ES-I3 (cell line): Measurements from ENCODE around the gene TBC1D3B.

Experiments
- H3K36me3 ChIP-seq: 2 replicates; pipeline ENCODE4 v1.6.1; 2013; ENCODE audit warnings: mild to moderate bottlenecking, low read length, control low read depth, moderate library complexity; ENCODE audit not compliant: insufficient read depth
- H3K4me1 ChIP-seq: 2 replicates; pipeline ENCODE4 v1.6.1; 2013; ENCODE audit warnings: mild to moderate bottlenecking, control low read depth, low read length; ENCODE audit not compliant: insufficient read depth
- H3K9ac ChIP-seq: 2 replicates; pipeline ENCODE4 v1.6.1; 2013; ENCODE audit warnings: low read depth, mild to moderate bottlenecking, low read length, moderate library complexity
- H3K9me3 ChIP-seq: 2 replicates; pipeline ENCODE4 v1.6.1; 2013; ENCODE audit warnings: mild to moderate bottlenecking, low read length, moderate library complexity; ENCODE audit not compliant: control insufficient read depth, insufficient read depth

Gene TBC1D3B

DNA sequence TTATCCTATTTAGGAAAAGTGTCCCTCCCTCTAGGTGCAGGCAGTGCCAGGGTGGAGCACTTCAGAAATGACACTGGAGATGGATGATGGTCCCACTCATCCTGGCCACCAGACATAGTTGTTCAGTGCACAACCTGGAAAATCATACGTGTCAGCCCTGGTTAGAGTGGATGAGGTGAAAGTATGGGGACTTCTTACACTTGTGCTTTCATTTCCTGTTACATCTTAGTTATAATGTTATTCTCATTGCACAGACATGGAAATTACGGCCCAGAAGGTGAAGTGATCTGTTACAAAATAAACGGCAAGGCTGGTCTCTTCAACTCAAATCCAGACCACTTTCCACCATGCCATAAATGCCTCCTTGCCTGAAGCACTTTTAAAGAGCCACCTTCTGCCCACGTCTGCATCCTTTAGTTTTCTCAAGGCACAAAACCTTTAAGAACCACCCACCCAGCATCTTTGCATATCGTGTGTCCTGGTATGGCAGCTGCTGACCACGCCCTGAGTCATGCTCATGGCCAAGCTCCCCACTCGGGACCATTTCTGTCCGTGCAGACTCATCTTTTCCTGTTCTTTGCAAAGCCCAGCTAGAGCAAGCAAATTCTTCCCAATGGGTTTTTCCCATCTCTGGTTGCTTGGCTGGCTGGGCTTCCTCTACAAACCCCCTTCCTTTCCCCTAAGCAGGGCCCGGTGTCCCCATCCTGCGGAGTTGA lies 22.4 kb downstream of the TBC1D3B start:
- Histone ChIP-seq H3K4me1 (no peaks in the 10 kb centered on the region), H3K9me3 (no peaks in the 10 kb centered on the region), H3K9ac (no peak overlapping the region), H3K36me3 (no peaks in the 10 kb centered on the region)

DNA sequence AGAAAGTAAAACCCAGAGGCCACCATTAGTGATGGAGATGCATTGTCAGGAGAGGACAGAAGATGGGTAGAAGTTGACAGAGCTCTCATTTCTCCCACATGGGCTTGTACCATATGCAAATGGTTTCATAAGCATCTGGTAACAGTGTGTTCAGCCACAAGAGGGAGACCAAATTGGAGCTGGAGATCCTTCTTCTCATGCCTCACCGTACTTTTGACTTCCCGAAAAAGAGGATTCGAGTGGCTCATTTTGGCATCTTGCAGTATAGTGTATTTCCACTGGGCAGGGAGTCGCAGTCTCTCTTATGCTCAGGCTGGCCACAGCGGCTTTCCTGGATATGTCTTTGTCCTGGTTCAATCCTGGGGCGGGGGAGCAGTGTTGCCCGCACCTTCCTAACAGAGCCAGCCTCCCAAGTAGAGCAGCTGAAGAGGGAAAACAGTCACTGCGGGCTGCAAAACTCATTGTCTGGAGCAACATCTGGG lies 23.8 kb downstream of the TBC1D3B start:
- Histone ChIP-seq H3K4me1 (no peaks in the 10 kb centered on the region), H3K9ac (no peak overlapping the region), H3K36me3 (no peaks in the 10 kb centered on the region), H3K9me3 (no peaks in the 10 kb centered on the region)

DNA sequence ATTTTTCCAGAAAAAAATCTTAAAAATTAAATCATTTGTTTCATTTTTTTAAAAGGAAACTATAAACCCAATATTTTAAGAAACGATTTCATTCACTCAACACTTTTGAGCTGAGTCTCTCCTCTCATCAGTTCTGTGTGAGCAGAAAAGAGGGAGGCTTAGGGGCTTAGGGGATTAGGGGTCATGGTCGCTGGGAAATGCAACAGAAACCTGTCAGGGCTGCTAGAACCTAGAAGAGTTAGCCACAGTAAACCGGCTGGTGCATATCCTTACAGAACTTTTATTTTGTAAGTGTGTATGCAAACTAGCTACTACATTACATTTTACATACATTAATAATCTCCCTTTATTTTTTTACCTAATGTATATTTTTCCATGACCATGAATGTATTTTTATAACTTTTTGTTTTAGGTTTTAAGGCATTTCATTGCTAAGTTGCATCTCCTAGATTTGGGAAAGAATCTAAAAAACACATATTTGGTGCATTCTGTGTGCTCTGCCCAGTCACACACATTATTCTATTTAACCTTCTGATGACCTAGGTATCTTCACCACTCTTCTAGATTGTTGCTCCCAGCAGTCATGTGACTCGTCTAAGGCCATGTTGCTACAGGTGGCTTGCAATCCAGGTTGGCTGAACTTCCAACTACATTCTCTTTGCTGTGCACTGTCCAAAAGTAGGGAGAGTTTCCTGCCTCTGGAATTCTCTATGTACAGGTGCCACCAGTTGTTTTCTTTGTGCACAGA lies 24.4 kb downstream of the TBC1D3B start:
- Histone ChIP-seq H3K36me3 (no peaks in the 10 kb centered on the region), H3K9me3 (no peaks in the 10 kb centered on the region), H3K4me1 (no peaks in the 10 kb centered on the region), H3K9ac (no peak overlapping the region)

DNA sequence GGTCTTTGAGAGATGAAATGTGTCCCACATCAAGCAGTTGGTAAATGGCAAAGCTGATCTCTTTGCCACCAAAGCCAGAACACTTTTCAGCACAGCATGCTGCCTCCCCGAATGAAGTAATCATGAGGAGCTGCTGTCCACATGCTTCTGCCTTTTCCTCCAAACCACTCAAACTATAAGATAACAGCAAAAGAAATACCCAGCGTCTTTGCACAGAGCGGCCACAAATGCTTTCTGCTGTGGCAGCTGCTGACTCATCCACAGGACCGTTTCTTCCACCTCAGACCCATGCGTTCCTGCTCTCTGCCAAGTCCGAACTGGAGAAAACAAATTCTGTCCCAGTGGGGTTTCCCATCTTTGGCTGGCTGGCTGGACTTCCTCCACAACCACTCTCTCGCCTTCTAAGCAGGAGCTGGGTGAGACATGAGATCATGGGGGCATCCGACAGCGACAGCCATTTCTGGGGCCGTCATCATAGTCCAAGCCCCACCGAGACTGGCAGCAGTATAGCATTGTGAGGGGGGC lies 27.1 kb downstream of the TBC1D3B start:
- H3K9me3 ChIP-seq, result no peaks in the 10 kb centered on the region
- no peaks in the 10 kb centered on the region for H3K4me1 ChIP-seq
- no peak overlapping the region for H3K9ac ChIP-seq
- H3K36me3 ChIP-seq, result no peaks in the 10 kb centered on the region

DNA sequence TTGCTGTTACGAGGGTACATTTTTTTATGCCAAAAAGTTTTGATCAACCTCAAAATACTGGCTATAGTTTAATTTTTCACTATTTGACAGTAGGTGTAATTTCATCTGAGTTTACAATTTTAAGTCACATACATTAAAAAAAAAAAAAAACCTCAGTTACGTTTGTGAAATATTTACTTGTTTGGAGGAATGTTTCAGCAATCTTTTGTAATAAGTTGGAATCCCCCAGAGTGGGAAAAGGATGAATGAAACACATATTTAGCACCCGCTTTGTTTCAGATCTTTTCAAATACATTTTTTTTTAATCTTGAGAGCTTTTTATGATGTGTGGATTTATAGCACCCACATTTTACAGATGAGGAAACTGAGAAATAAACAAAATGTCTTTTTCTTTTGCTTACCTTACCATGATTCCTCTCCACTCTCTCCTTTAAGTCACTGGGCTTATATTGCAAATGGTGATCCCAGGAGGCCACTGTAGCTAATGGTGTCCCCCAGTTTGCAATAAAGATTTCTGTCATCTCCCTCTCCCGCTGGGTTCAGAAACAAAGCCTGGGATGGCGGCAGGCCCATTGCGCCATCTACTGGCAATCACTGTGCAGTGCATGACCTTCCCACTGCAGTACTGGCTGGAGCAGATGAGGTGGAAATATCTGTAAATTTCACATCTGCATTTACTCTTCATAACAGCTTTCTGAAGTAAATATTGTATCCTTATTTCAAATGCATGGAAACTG lies 27.7 kb downstream of the TBC1D3B start:
- H3K36me3 ChIP-seq, result no peaks in the 10 kb centered on the region
- H3K4me1 ChIP-seq, result no peaks in the 10 kb centered on the region
- H3K9me3 ChIP-seq, result no peaks in the 10 kb centered on the region
- no peak overlapping the region for H3K9ac ChIP-seq

DNA sequence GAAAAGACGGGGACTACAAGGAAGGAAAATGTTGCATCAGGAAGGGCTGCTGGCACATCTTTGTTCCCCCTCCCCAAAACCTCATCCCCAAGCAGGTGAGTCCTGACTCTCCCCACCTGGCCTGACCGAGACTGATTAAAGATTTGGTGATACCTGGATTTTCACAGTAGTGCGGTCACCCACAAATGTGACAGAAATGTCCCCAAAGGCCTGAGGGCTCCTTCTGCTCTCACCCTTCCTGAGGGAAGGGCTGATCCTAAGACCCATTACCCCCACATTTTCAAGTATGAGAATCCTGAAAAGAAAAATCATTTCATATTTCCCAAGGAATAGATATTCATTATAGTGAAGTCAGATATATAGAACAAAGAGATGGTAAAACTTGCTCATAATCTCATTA lies 28.8 kb downstream of the TBC1D3B start:
- Histone ChIP-seq H3K9me3 (no peaks in the 10 kb centered on the region), H3K4me1 (no peaks in the 10 kb centered on the region), H3K9ac (no peak overlapping the region), H3K36me3 (no peaks in the 10 kb centered on the region)

DNA sequence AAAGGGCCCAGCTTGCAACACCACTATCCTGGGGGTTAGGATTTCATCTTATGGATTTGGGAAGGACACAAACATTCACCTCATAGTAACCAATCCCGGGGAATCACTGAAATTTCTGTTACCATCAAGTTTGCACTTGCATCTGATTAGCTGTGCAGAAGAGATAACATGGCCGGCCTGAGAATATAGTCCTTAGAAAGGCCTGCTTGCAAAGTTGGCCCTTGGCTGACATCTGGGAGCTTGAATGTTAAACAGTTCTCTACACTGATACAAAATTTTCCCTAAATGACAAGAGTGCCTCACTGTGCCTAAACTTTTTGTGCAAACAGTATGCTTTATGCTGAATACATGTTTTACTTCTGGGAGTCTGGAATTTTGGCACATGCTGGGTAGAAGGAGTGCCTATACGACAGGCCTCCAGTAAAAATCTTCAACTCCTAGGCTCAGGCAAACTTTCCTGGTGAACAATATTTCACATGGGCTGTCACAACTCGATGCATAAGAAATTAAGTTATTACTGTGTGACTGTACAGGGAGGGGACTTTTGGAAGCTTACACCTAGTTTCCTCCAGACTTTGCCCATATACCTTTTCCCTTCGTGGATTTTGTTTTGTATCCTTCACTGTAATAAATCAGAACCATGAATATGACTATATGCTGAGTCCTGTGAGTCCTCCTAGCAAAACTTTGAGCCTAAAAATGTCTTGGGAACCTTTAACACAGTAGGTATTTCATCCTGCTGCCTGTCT lies 31.3 kb downstream of the TBC1D3B start:
- Histone ChIP-seq H3K36me3 (no peaks in the 10 kb centered on the region), H3K9me3 (no peaks in the 10 kb centered on the region), H3K4me1 (no peaks in the 10 kb centered on the region), H3K9ac (no peak overlapping the region)

DNA sequence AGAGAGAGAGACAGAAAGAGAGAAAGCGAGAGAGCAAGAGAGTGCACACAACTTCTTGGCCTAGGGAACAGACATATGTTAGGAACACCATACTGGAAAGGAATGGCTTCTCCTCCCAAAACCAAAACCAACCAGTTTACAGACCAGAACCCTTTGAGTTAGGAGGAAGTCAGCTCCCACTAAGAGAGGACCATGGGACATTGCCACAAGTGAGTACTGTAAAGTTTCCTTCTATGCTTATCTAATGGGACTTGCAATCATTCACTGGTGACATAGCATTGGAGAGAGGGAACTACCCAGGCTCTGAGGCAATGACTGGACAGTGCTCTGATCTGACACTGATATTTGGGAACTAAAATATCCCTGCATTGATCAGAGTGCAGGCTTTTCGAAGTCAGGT lies 32.4 kb downstream of the TBC1D3B start:
- Histone ChIP-seq H3K9ac (no peak overlapping the region), H3K9me3 (no peaks in the 10 kb centered on the region), H3K4me1 (no peaks in the 10 kb centered on the region), H3K36me3 (no peaks in the 10 kb centered on the region)

DNA sequence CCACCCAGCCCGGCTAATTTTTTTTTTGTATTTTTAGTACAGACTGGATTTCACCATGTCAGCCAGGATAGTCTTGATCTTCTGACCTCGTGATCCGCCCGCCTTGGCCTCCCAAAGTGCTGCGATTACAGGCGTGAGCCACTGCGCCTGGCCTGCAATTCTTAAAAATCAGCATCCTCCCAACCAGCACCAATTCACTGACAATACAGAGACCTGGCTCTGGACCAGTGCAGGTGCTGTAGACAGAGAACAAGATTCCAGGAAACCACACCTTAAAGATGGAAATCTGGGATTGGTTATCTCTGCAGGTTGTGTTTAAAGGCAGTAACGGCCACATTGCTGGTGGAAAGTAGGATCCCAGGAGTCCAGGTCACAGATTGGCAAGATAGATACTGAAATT lies 33.6 kb downstream of the TBC1D3B start:
- Histone ChIP-seq H3K4me1 (no peaks in the 10 kb centered on the region), H3K36me3 (no peaks in the 10 kb centered on the region), H3K9me3 (no peaks in the 10 kb centered on the region), H3K9ac (no peak overlapping the region)

DNA sequence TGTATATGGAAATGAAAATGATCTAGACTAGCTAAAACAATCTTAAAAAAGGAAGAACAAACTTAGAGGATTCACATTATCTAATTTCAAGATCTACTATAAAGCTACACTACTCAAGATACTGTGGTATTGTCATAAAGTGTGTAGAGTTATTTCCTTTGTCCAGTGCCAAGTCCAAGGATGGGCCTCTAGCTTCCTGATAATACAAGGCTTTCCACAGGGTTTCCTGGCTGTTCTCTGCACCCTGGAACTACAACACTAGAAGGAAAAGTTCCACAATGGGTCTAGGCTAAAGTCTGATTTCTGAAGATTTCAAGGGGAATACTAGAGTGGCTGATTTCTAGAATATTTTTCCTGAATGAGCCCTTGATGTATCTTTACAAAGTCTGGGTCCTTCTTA lies 34.2 kb downstream of the TBC1D3B start:
- no peaks in the 10 kb centered on the region for H3K36me3 ChIP-seq
- no peak overlapping the region for H3K9ac ChIP-seq
- no peaks in the 10 kb centered on the region for H3K9me3 ChIP-seq
- H3K4me1 ChIP-seq, result no peaks in the 10 kb centered on the region

DNA sequence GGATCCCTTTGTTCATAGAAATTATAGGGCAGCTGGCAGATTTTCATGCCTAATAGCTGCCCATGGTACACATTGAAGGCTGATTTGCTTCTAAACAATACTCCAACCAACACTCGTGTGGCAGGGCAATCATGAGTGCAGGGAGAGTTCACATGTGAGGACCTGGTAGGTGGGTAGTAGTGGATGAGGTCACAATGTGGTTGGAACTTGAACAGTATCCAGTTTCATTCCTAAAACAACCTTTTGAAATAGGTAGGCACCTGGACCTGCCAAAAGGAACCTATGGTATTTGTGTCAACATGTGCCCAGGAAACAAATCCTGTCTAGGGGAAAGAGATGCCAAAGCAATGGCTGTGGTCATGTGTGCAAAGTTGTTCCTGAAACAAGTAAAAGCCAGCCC lies 40.0 kb downstream of the TBC1D3B start:
- Histone ChIP-seq H3K9ac (no peak overlapping the region), H3K36me3 (no peaks in the 10 kb centered on the region), H3K4me1 (no peaks in the 10 kb centered on the region), H3K9me3 (no peaks in the 10 kb centered on the region)

DNA sequence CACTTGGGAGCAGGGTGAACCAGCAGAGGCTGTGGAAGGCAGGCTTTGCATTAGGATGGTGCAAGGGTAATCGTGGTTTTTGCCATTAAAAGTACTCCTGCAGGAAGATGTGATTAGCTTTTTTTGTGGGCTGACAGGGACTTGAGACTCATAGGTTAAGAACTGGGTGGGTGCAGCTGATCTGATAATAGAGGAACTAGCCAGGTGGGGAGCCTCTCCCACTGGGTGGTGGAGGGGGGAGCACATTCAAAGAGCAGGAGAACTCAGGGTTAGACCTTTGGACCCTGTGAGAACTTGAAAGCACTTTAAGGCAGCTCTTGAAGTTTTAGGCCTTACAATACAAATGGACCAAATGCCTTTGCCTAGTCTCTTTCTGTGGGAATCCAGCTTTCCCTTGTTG lies 40.4 kb downstream of the TBC1D3B start:
- Histone ChIP-seq H3K9me3 (no peaks in the 10 kb centered on the region), H3K4me1 (no peaks in the 10 kb centered on the region), H3K9ac (no peak overlapping the region), H3K36me3 (no peaks in the 10 kb centered on the region)

DNA sequence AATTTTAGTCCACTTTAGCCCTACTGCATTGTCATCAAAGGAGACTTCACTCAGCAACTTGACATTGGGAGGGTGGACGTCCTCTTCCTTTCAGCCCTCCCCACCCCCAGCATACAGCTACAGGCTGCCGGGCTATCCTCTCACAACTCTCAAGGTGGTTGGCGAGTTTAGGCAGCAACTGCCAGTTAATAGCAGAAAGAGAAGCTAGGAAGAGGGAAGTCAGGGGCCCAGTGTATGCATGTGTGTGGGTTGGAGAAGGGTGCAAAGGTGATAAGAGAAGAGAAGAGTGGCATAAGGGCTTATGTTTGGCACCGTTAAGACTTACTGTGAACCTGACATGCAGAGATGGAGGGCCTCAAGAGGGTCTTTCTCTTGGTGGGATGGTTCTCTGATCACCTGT lies 41.0 kb downstream of the TBC1D3B start:
- Histone ChIP-seq H3K36me3 (no peaks in the 10 kb centered on the region), H3K9me3 (no peaks in the 10 kb centered on the region), H3K4me1 (no peaks in the 10 kb centered on the region), H3K9ac (no peak overlapping the region)

DNA sequence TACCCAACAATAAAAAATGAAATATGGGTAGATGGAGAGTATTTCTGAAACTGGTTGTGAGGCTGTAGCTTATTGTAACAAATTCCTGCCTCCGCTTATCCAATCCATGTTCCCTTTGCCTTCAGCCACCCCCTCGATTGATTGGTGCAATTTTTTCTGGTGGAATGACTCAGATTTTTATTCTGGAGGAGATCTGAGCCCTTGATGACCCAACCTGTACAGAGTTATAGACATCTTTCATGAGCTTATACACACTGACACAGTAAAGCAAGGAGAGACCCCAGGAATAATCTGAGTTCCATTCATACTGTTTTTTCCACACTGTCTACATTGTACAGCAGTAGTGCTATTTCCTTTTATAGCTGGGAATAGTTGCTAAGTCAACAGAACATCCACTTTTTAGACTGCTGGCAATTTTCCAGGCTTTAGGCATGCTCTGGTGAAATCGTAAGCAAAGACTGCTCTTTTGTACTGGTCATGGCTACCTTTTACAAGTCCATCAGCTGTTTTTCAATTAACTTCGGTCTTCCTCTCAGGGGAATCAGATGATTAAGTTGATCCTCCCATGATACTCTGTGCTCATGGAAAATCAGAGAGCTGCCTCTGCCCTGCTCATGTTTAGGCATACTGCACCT lies 42.7 kb downstream of the TBC1D3B start:
- Histone ChIP-seq H3K4me1 (no peaks in the 10 kb centered on the region), H3K9me3 (no peaks in the 10 kb centered on the region), H3K9ac (no peak overlapping the region), H3K36me3 (no peaks in the 10 kb centered on the region)
